Colon (tissue), 2 donors: ENCODE measurements around the gene KLHL1.
"Not testable (repeated sequence)": the region's sequence is repeated elsewhere in the genome, so short reads cannot be mapped to it uniquely, and the experiment has no call there.

Experiments
- FAIRE-seq: peaks from 2 replicates; lab custom pipeline; 2012; peaks lifted over from hg19 to GRCh38; lab: Jason Lieb, UNC
- donor health status: control.
- donor health status: control.

KLHL1 gene, protein sequence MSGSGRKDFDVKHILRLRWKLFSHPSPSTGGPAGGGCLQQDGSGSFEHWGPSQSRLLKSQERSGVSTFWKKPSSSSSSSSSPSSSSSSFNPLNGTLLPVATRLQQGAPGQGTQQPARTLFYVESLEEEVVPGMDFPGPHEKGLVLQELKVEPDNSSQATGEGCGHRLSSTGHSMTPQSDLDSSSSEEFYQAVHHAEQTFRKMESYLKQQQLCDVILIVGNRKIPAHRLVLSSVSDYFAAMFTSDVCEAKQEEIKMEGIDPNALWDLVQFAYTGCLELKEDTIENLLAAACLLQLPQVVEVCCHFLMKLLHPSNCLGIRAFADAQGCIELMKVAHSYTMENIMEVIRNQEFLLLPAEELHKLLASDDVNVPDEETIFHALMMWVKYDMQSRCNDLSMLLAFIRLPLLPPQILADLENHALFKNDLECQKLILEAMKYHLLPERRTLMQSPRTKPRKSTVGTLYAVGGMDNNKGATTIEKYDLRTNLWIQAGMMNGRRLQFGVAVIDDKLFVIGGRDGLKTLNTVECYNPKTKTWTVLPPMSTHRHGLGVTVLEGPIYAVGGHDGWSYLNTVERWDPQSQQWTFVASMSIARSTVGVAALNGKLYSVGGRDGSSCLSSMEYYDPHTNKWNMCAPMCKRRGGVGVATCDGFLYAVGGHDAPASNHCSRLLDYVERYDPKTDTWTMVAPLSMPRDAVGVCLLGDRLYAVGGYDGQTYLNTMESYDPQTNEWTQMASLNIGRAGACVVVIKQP

DNA sequence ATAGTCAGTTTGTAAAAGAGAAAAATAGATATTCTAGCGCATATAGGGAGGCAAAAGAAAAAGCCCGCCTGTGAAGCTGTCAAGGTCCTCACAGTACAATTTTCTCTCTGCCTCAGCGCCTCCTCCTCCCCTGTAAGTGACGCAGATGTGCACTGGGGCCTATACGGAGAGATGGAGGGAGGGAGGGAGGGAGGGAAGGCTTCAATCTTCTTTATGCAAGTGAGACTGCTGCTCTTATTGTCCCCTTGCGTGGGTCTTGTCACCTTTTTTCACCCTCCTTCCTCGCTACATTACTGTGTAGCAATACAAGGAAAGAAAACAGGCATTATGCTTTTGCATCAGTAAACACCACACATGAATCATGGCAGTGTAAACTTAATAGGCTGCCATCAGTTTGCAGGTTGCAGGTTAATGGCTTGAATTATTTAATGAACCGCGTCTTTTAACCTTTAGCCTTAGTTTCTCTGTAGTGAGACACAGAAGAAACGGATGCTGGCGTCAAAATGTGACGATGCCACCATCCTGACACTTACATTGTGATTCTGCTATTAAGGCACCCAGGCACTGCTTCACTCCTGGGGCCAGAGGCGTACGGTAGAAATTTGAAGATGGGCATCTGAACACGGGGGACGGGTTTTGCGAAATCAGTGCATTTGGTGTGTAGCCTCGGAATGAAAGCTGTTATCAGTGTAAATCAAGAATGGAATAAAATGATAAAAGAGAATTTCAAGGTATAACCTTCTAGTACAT lies at the start of gene KLHL1:
KLHL1 (minus strand) TSS at position 97 of the 750 bp plus-strand sequence. CDS start 753 bp downstream, outside the sequence.
- FAIRE-seq: no peak

DNA sequence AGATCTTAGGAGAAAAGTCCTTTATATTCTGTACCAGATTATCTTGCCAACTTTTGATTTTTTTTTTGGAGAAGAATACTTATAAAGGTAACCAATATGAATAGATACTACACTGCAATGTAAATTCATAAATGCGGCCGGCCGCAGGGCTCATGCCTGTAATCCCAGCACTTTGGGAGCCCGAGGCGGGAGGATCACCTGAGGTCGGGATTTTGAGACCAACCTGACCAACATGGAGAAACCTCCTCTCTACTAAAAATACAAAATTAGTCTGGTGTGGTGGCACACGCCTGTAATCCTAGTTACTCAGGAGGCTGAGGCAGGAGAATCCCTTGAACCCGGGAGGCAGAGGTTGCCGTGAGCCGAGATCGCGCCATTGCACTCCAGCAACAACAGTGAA lies 34.4 kb upstream of the KLHL1 start:
- FAIRE-seq: not testable (repeated sequence)

- no peak for FAIRE-seq
These were observed 19.8 kb upstream of the KLHL1 start for GRCh38 chr13:70128098-70128497.

GRCh38 chr13:70125693-70126092 lies 17.4 kb upstream of the KLHL1 start:
- FAIRE-seq: no peak

DNA sequence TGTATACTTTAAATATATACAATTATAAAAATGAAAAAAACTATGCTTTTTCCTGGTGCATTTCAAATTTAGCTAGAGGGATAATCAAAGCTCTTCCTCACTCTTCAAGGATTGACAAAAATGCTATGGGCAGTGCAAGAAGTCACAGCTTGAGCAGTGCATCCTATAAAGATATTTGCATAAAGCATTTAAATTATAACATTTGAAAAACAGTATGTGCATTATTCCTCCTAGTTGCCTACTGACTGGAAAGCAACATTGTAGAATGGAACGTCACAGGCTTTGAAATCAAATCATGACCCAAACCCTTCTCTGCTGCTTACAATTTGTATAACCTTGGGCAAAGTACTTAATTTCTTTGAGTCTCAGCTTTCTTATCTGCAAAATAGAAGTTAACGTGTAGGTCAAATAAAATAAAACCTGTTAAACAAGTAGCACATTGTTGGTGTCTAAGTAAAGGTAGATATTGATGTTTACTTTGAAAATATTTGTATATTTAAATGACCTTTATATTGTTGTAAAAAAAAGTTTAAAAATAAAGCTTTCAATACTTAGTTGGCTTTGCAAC lies 9.2 kb upstream of the KLHL1 start:
- no peak for FAIRE-seq

- no peak for FAIRE-seq
These were observed 562 bp downstream of the KLHL1 start, which contains the start of gene ATXN8OS for GRCh38 chr13:70107498-70108281. ATXN8OS (plus strand) TSS chr13:70107826.

DNA sequence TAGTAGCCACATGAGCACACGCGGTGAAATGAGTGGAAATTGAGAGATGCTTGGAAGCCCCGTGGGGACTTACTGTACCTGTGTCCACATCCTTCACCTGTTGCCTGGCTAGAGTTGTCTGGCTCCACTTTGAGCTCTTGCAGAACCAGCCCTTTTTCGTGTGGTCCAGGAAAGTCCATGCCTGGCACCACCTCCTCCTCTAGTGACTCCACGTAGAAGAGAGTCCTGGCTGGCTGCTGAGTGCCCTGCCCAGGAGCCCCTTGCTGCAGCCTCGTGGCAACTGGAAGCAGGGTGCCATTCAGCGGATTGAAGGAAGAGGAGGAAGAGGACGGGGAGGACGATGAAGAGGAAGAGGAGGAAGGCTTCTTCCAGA lies 1.1 kb downstream of the KLHL1 start:
- no peak for FAIRE-seq

DNA sequence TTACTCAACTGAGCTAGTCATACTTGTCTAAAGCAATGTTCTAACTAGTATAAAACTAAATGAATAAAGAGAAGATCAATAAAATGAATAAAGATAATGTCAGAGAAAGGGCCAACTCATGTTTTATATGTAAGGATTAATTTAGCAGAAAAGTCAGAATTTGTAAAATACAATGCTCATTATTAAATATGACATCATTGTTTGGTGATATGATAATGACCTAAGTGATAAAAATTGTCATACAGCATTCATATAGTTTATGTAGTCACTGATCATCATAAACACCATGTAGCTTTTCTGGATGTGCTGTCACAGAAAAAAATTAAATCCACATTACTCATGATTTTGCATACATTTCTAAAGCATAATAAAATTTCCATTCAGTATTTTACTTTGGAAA lies 3.8 kb downstream of the KLHL1 start:
- no peak for FAIRE-seq

- FAIRE-seq: peak; percentile 24
These were observed 9.6 kb downstream of the KLHL1 start for GRCh38 chr13:70098669-70099068.

DNA sequence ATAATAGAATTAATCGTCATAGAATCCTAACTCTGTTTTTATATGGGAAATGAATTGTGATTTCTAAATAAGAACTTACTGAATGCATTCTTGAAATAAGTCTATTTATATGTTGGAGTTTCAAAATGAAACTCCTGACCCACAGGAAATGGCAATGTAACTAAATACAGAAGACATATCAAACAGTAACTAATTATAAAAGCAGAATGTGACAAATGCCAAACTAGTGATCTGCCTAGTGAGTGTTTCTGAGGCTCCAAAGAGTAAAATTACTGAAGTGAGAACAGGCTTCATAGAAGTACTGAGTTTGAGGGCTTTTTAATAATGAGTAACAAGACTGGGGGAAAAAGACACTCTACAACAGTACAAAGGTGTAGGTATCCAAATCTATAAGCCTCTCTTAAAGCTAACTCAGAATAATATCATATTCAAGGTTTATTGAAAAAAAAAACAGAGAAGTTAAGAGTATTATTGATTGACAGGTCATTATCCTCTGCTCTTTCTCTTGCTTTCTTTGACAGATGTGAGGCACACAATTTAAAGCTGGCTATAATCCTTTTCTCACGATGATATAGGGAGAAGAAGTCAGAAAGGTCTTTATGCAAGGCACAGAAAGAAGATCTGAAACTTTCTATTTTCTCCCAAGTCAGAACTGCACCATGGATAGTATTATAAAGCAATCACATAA lies 18.1 kb downstream of the KLHL1 start:
- FAIRE-seq: no peak

GRCh38 chr13:70088926-70089325 lies 19.3 kb downstream of the KLHL1 start:
- no peak for FAIRE-seq

GRCh38 chr13:70087247-70087646 lies 21.0 kb downstream of the KLHL1 start:
- FAIRE-seq: no peak

DNA sequence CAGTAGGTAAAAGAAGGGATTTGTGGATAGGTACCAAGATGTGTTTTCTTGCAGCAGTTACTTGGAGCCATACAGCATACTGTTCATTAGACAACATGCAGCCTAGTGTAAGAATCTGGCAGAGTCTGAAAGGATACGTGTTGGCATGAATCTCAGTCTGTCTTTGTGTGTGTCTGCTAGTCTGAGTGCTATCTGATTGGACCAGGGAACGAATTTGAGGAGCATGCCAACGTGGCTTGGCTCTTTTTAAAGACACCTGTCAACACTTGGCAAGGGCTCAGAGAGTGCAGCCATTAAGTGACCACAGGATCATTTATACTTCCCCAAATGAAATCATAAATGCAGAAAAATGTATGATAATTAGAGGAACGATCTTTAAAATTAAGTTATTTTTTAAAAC lies 28.2 kb downstream of the KLHL1 start:
- no peak for FAIRE-seq

DNA sequence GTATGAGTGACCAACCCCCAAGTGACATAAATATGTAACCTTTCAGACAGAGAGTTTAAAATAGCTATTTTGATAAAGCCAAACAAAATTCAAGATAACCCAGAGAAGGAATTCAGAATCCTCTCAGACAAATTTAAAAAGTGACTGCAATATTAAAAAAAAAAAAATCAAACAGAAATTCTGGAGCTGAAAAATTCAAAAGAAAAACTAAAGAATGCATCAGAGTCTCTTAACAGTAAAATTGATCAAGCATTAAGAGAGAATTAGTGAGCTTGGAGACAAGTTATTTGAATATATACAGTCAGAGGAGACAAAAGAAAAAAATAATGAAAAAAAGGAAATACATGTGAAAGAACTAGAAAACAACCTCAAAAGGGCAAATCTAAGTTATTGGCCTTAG lies 53.7 kb downstream of the KLHL1 start:
- no peak for FAIRE-seq

DNA sequence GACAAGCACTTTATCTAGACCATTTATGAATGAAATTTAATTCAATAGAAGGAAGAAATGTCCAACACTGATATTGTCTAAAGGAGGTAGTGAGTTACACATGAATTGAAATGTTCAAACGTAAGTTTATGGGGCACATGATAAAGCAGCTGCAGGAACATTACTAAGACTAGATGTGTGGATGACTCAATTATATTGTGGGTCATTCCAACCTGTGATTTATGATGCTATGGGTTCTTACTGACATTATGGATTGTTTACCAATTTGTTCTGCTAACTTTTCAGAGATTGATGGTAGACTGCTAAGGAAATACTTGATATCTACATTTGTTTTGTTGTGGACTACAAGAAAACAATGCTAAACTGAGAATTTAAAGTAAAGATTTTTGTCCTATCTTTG lies 56.7 kb downstream of the KLHL1 start:
- FAIRE-seq: peak; percentile 41

DNA sequence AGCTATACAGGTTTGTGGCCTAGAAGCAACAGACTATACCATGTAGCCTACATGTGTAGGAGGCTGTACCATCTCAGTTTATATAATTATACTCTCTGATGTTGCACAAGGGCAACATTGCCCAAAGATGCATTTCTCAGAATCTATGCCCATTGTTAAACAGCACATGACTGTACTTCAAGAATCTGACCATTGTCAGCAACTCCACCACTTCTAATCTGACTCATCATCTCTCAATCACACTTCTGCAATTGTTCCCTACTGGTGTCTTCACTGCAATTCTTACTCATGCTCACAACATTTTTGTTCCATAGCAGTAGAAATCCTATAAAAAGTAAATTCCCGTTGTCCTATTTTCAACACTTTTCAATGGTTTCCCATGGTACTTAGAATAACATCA lies 64.6 kb downstream of the KLHL1 start:
- no peak for FAIRE-seq

DNA sequence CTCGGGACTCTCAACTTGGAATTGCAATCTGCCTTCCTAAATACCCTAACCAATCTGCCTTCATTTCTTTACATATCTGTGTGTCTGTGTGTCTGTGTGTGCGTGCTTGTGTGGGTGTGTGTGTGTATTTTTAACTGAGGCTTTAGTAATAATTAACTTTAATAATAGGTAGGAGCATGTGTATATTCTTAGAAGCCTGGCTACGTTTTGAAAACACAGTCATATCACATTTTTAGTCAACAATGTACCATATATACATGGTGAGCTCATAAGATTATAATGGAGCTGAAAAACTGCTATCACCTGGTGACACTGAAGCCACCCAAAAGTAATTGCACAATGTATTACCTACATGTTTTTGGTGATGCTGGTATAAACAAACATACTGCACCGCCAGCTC lies 66.1 kb downstream of the KLHL1 start:
- FAIRE-seq: no peak

DNA sequence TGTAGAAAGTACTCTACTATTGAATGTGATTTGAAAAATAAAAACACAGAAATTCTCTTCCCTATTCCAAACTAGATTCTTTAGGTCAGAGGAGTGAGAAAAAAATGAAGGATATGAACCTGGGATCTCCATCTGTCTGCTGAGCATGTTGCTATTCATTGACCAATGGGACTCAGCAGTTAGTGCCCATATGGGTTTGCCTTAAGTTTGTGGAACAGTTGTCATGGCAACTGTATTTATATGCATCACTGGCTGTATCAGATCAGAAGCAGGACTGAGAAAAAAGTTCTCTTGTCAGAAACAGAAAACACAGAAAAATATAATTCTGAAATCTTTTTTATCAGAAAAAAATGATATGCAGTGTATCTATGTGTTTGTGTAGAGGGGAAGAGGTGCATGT lies 74.0 kb downstream of the KLHL1 start:
- FAIRE-seq: no peak

DNA sequence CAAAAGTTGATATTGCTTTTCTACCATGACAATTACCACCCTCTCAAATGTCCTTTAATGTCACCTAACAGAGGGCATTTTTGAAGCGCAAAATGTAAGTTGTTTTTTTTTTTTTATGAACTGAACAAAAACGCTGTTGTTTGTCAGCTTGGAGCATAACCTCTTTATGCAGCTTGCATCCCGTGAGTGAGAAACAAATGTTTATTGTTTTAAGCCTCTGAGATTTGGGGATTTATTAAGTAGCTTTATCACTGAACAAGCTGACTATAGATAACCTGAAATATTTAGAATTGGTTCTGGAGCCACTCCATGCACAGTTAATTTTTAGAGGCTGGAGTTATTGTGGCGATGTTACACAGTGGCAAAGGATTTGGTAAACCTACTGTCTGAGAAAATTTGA lies 80.7 kb downstream of the KLHL1 start:
- no peak for FAIRE-seq

DNA sequence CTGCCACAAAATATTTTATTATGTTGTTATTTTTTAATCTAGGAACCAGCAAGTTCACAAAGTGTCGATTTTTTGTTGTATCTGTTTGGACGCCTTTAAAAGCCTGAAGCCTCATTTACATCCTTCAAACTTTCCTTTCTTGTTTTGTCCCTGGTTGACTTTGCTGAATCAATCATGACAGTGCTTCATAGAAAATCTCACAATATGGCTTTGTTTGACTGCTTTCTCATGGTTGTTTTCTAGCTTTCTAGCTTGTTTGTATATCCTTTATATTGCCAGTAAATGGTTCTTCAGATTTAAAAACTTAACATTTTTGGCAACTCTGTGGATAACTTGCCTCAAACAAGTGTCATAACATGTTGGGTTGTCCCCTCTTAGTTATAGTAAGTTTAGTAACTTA lies 84.7 kb downstream of the KLHL1 start:
- FAIRE-seq: no peak

- FAIRE-seq: no peak
These were observed 85.6 kb downstream of the KLHL1 start for GRCh38 chr13:70022646-70023045.
